Activated B cell treated with CpG ODN at 0.5 μM for 24 hours (primary cell): ENCODE data around the gene CAPNS1. TPM values are rescaled to one million over a fixed set of nuclear protein-coding genes. Genes with fewer than 3 reads are reported as not detected.
"Not testable (repeated sequence)": the region's sequence is repeated elsewhere in the genome, so short reads cannot be mapped to it uniquely, and the experiment has no call there.

Source experiments
- ATAC-seq: fragments of 200-7000 bp; cut with Tn5 transposase; one replicate; pipeline ENCODE4 v1.10.0; 2021; ENCODE audit warnings: low read depth, mild to moderate bottlenecking, moderate library complexity
- CTCF ChIA-PET: fragments of 350-600 bp; sonication (Branson Sonifier 250); formaldehyde crosslinking; loops from one replicate; lab custom pipeline; 2021; ENCODE audit warnings: antibody characterized with exemption; lab: Charles Lee
- POLR2A ChIA-PET: fragments of 350-600 bp; sonication (Branson Sonifier 250); formaldehyde crosslinking; loops from one replicate; lab custom pipeline; 2021; ENCODE audit warnings: antibody characterized with exemption; lab: Charles Lee
- DNase-seq: peaks from one replicate; pipeline ENCODE4 v3.0.0; 2022
- H3K27ac Mint-ChIP-seq: one replicate; pipeline ENCODE4 v1.8.0; 2020; ENCODE audit warnings: mixed read lengths
- H3K27me3 Mint-ChIP-seq: one replicate; pipeline ENCODE4 v1.8.0; 2021; ENCODE audit warnings: mixed read lengths
- H3K36me3 Mint-ChIP-seq: one replicate; pipeline ENCODE4 v1.8.0; 2021; ENCODE audit warnings: low read depth, mixed read lengths
- H3K4me1 Mint-ChIP-seq: one replicate; pipeline ENCODE4 v1.8.0; 2021; ENCODE audit warnings: mixed read lengths
- H3K4me3 Mint-ChIP-seq: one replicate; pipeline ENCODE4 v1.8.0; 2020; ENCODE audit warnings: mild to moderate bottlenecking, mixed read lengths
- H3K9me3 Mint-ChIP-seq: one replicate; pipeline ENCODE4 v1.8.0; 2020; ENCODE audit warnings: mixed read lengths
- CTCF ChIP-seq: fragments of 200-600 bp; IDR thresholded peaks from one replicate; pipeline ENCODE4 v1.8.0; 2022; ENCODE audit warnings: antibody characterized with exemption, mild to moderate bottlenecking
- intact Hi-C: fragments of 100-400 bp; cut with micrococcal nuclease; formaldehyde crosslinking; loops from one replicate; pipeline ENCODE4 v1.15.1; 2024
- total RNA-seq: library from RNA; stranded (reverse); gene quantifications from 2 replicates; pipeline ENCODE4 v1.2.3, GENCODE V29; 2022

CAPNS1 gene
- total RNA-seq, 1 donor from 2014 or later = 442 TPM

- no peak for TF ChIP-seq CTCF
- Mint-ChIP-seq H3K9me3 (no peaks in the 10 kb centered on the region), H3K27me3 (no peaks in the 10 kb centered on the region), H3K27ac (peak overlapping the region; percentile 98), H3K4me1 (peaks cover 18% of the 10 kb centered on the region), H3K4me3 (peak overlapping the region; percentile 92), H3K36me3 (peaks cover 27% of the 10 kb centered on the region)
- intact Hi-C loops = loop anchor here (1.0 to 5.0 kb wide), 5 partner anchors 11 to 1379 kb away; partner anchors contain the start of genes TBCB, ZNF146, ZNF566 and ZNF793
- ATAC-seq (peak; percentile 23), DNase-seq (no peak)
- ChIA-PET CTCF (interaction anchor here (0.6 to 4.9 kb wide), 19 partner anchors 8 to 366 kb away, joined by 3 to 68 read pairs (median 4); partner anchors contain the start of genes CAPNS1, COX7A1, POLR2I and TBCB), POLR2A (interaction anchor here (0.6 to 4.3 kb wide), 12 partner anchors 8 to 1524 kb away, joined by 3 to 65 read pairs (median 6); partner anchors contain the start of genes ALKBH6, CAPNS1, POLR2I and TBCB)
Measured at GRCh38 chr19:36128392-36128736, 11.5 kb upstream of the CAPNS1 start.

- H3K4me3 Mint-ChIP-seq, DNase-seq, H3K36me3 Mint-ChIP-seq, H3K27ac Mint-ChIP-seq, ATAC-seq, intact Hi-C loops, H3K9me3 Mint-ChIP-seq, H3K27me3 Mint-ChIP-seq: not testable (repeated sequence)
- peaks cover 14% of the 10 kb centered on the region for H3K4me1 Mint-ChIP-seq
- POLR2A ChIA-PET = interaction anchor here (0.7 to 4.3 kb wide), 3 partner anchors 8 to 247 kb away, joined by 3 to 65 read pairs (median 3); partner anchors contain the start of genes CAPNS1, ZNF146 and ZNF565
- CTCF ChIA-PET = interaction anchor here (1.6 kb wide), 1 partner anchor 39 kb away, joined by 3 read pairs; no protein-coding TSS in a partner anchor
Measured at GRCh38 chr19:36131221-36131620, 8.6 kb upstream of the CAPNS1 start.

GRCh38 chr19:36134867-36135266 lies 5.0 kb upstream of the CAPNS1 start:
- CTCF ChIA-PET, H3K27ac Mint-ChIP-seq, H3K27me3 Mint-ChIP-seq, H3K36me3 Mint-ChIP-seq, ATAC-seq, POLR2A ChIA-PET, intact Hi-C loops, H3K4me3 Mint-ChIP-seq, H3K9me3 Mint-ChIP-seq, DNase-seq: not testable (repeated sequence)
- H3K4me1 Mint-ChIP-seq = peaks cover 11% of the 10 kb centered on the region

GRCh38 chr19:36136964-36137686 lies 2.7 kb upstream of the CAPNS1 start:
- ATAC-seq (no peak), DNase-seq (no peak)
- H3K4me1 Mint-ChIP-seq = peaks cover 14% of the 10 kb centered on the region
- H3K9me3 Mint-ChIP-seq = no peaks in the 10 kb centered on the region
- H3K27me3 Mint-ChIP-seq = peaks cover 2% of the 10 kb centered on the region
- H3K4me3 Mint-ChIP-seq = no peak overlapping the region
- ChIA-PET POLR2A (interaction anchor here (0.6 to 1.5 kb wide), 3 partner anchors 9 to 22 kb away, joined by 4 to 7 read pairs (median 6); partner anchors contain the start of gene TBCB), CTCF (interaction anchor here (1.4 to 2.4 kb wide), 2 partner anchors 8 to 9 kb away, joined by 3 to 12 read pairs; no protein-coding TSS in a partner anchor)
- intact Hi-C loops = no loop called here
- peaks cover 19% of the 10 kb centered on the region for H3K36me3 Mint-ChIP-seq
- TF ChIP-seq CTCF = no peak
- peak overlapping the region; percentile 30 for H3K27ac Mint-ChIP-seq

GRCh38 chr19:36139120-36139472 lies 770 bp upstream of the CAPNS1 start:
- H3K4me3 Mint-ChIP-seq = peak overlapping the region; percentile 97
- intact Hi-C loops = loop anchor here (1.0 kb wide), 2 partner anchors 11 to 24 kb away; partner anchors contain the start of gene TBCB

More at GRCh38 chr19:36139120-36139472, 770 bp upstream of the CAPNS1 start:
- peaks cover 31% of the 10 kb centered on the region for H3K36me3 Mint-ChIP-seq
- H3K27me3 Mint-ChIP-seq = peaks cover 2% of the 10 kb centered on the region
- TF ChIP-seq CTCF = no peak
- DNase-seq = no peak
- ATAC-seq = no peak
- ChIA-PET POLR2A (interaction anchor here (0.6 to 3.6 kb wide), 9 partner anchors 10 to 1641 kb away, joined by 3 to 65 read pairs (median 4); partner anchors contain the start of genes POLR2I, PSENEN, TBCB and THAP8), CTCF (interaction anchor here (1.2 kb wide), 1 partner anchor 11 kb away, joined by 12 read pairs; no protein-coding TSS in a partner anchor)
- peak overlapping the region; percentile 97 for H3K27ac Mint-ChIP-seq
- H3K4me1 Mint-ChIP-seq = peaks cover 16% of the 10 kb centered on the region
- no peaks in the 10 kb centered on the region for H3K9me3 Mint-ChIP-seq
